Upper lobe of left lung (tissue), 6 donors: ENCODE measurements around the gene SPEM3. TPM values are rescaled to one million over a fixed set of nuclear protein-coding genes. Genes with fewer than 3 reads are reported as not detected.

Experiments used
- ATAC-seq, 2 donors: fragments of 200-7000 bp; cut with Tn5 transposase; one replicate each; pipeline ENCODE4 v1.9.1; 2022; ENCODE audit warnings: mild to moderate bottlenecking in 2 of 2, moderate library complexity in 2 of 2; ENCODE audit not compliant: low FRiP score in 2 of 2
- DNase-seq, 2 donors: peaks; one replicate each; pipeline ENCODE4 v3.0.0-alpha.2; 2019 to 2020
- H3K27ac ChIP-seq, 4 donors: fragments of 200-600 bp; sonication (generic); one replicate each; pipeline ENCODE4 v1.5.1; 2016 to 2019
- H3K27me3 ChIP-seq, 4 donors: fragments of 200-600 bp; sonication (generic); one replicate each; pipeline ENCODE4 v1.5.1; 2017 to 2019
- H3K36me3 ChIP-seq, 4 donors: fragments of 200-600 bp; sonication (generic); one replicate each; pipeline ENCODE4 v1.5.1; 2016 to 2019
- H3K4me1 ChIP-seq, 4 donors: fragments of 200-600 bp; sonication (generic); one replicate each; pipeline ENCODE4 v1.5.1; 2018 to 2019
- H3K4me3 ChIP-seq, 4 donors: fragments of 200-600 bp; sonication (generic); one replicate each; pipeline ENCODE4 v1.5.1; 2017 to 2019; ENCODE audit warnings: mild to moderate bottlenecking in 2 of 4, moderate library complexity in 1 of 4
- H3K9me3 ChIP-seq, 4 donors: fragments of 200-600 bp; sonication (generic); one replicate each; pipeline ENCODE4 v1.5.1; 2018 to 2019
- CTCF ChIP-seq, 6 experiments: fragments of 450-650 bp in 4 of 6; fragments of 200-600 bp in 2 of 6; sonication (generic) in 2 of 6; IDR thresholded peaks; one replicate each; pipeline ENCODE4 v1.5.1; 2016 to 2019; ENCODE audit warnings: antibody characterized with exemption in 6 of 6
- EP300 ChIP-seq, 4 donors: sonication (generic); formaldehyde crosslinking; IDR thresholded peaks; one replicate each; pipeline ENCODE4 v1.5.1; 2017; ENCODE audit warnings: antibody characterized with exemption in 4 of 4, control low read depth in 2 of 4
- POLR2A ChIP-seq, 4 donors: fragments of 450-650 bp; IDR thresholded peaks; one replicate each; pipeline ENCODE4 v1.5.1; 2016 to 2017; ENCODE audit warnings: antibody characterized with exemption in 4 of 4, mild to moderate bottlenecking in 2 of 4
- POLR2AphosphoS5 ChIP-seq, 2 donors: sonication (generic); formaldehyde crosslinking; IDR thresholded peaks; one replicate each; pipeline ENCODE4 v1.5.1; 2017; ENCODE audit warnings: antibody characterized with exemption in 2 of 2
- WGBS, 2 donors: methylation state at CpG; one replicate each; pipeline ENCODE4 v1.1.5; 2017 to 2018; 5-methylcytosine and 5-hydroxymethylcytosine counted together
- total RNA-seq, 6 donors: library from RNA; depleted of rRNA in 4 of 6; stranded (reverse); fragments of >200 nt in 4 of 6; gene quantifications; one replicate each; pipeline versions ENCODE4 v1.1.0 to v1.2.1, GENCODE V29; 2016 to 2021
- donor health status: DM: no; HTN: no; CAD: no; lungs with moderate emphysema.
- donor health status: DM: no; HTN: yes; CAD: no; lungs with severe emphysema.

The SPEM3 gene
- total RNA-seq, 6 donors from 2014 or later: not detected

GRCh38 chr17:7465597-7466275 lies 37.1 kb downstream of the SPEM3 start:
- Histone ChIP-seq H3K9me3 (no peaks in the 10 kb centered on the region), H3K27ac (peak overlapping the region; percentile 61 to 75 (median 71)), H3K27me3 (no peaks in the 10 kb centered on the region), H3K4me1 (peaks cover 20 to 39% (median 32%) of the 10 kb centered on the region in 4 donors), H3K4me3 (no peak overlapping the region), H3K36me3 (peaks cover 4 to 40% (median 31%) of the 10 kb centered on the region in 4 donors)
- 63 to 86% methylated on average over 10 to 28 of the region's 33 CpGs for WGBS, 2 donors
- TF ChIP-seq EP300 (IDR thresholded peaks at IDR 0.05) (no peak), POLR2AphosphoS5 (IDR thresholded peaks at IDR 0.05) (no peak), POLR2A (IDR thresholded peaks at IDR 0.05) (no peak), CTCF (IDR thresholded peaks at IDR 0.05) (no peak)
- DNase-seq (peak; percentile 71 to 83), ATAC-seq (peak in 1 of 2 donors; percentile 44)

- Histone ChIP-seq H3K9me3 (no peaks in the 10 kb centered on the region), H3K4me1 (peaks cover 24 to 40% (median 32%) of the 10 kb centered on the region in 4 donors), H3K27ac (peak overlapping the region; percentile 61 to 75 (median 71)), H3K27me3 (no peaks in the 10 kb centered on the region), H3K36me3 (peaks cover 4 to 40% (median 31%) of the 10 kb centered on the region in 4 donors), H3K4me3 (no peak overlapping the region)
- WGBS, 2 donors: 80 to 83% methylated on average over 9 of the region's 9 CpGs
- ATAC-seq: no peak
- DNase-seq: no peak
- TF ChIP-seq EP300 (IDR thresholded peaks at IDR 0.05) (no peak), POLR2A (IDR thresholded peaks at IDR 0.05) (peak in 1 of 4 donors; percentile 2)
Measured at GRCh38 chr17:7466318-7466638, 37.6 kb downstream of the SPEM3 start.

GRCh38 chr17:7466639-7467341 lies 38.1 kb downstream of the SPEM3 start:
- Histone ChIP-seq H3K9me3 (no peaks in the 10 kb centered on the region), H3K27ac (peak overlapping the region; percentile 61 to 75 (median 71)), H3K36me3 (peaks cover 4 to 40% (median 31%) of the 10 kb centered on the region in 4 donors), H3K27me3 (no peaks in the 10 kb centered on the region), H3K4me1 (peaks cover 25 to 42% (median 36%) of the 10 kb centered on the region in 4 donors), H3K4me3 (no peak overlapping the region)
- DNase-seq (peak in 1 of 2 donors; percentile 58), ATAC-seq (peak; percentile 9 to 58)
- TF ChIP-seq POLR2A (IDR thresholded peaks at IDR 0.05) (peak in 1 of 4 donors; percentile 3), EP300 (IDR thresholded peaks at IDR 0.05) (no peak), POLR2AphosphoS5 (IDR thresholded peaks at IDR 0.05) (peak in 1 of 2 donors; percentile 52), CTCF (IDR thresholded peaks at IDR 0.05) (no peak)
- 65 to 79% methylated on average over 16 of the region's 16 CpGs for WGBS, 2 donors

- TF ChIP-seq CTCF (IDR thresholded peaks at IDR 0.05) (no peak), POLR2A (IDR thresholded peaks at IDR 0.05) (no peak), EP300 (IDR thresholded peaks at IDR 0.05) (no peak), POLR2AphosphoS5 (IDR thresholded peaks at IDR 0.05) (no peak)
- no peak for ATAC-seq
- peak overlapping the region; percentile 61 to 75 (median 71) for H3K27ac ChIP-seq
- DNase-seq: no peak
- H3K36me3 ChIP-seq: peaks cover 2 to 36% (median 27%) of the 10 kb centered on the region in 4 donors
- no peaks in the 10 kb centered on the region for H3K27me3 ChIP-seq
- no peak overlapping the region for H3K4me3 ChIP-seq
- no peaks in the 10 kb centered on the region for H3K9me3 ChIP-seq
- WGBS, 2 donors: 83 to 88% methylated on average over 2 to 3 of the region's 3 CpGs
- H3K4me1 ChIP-seq: peaks cover 25 to 49% (median 41%) of the 10 kb centered on the region in 4 donors
Measured at GRCh38 chr17:7467498-7467897, 38.8 kb downstream of the SPEM3 start.

GRCh38 chr17:7468290-7468689 lies 39.6 kb downstream of the SPEM3 start:
- H3K4me3 ChIP-seq: no peak overlapping the region
- ATAC-seq: no peak
- peaks cover 25 to 52% (median 41%) of the 10 kb centered on the region in 4 donors for H3K4me1 ChIP-seq
- no peak overlapping the region for H3K27ac ChIP-seq
- H3K36me3 ChIP-seq: peaks cover 0 to 28% (median 19%) of the 10 kb centered on the region in 4 donors
- DNase-seq: no peak
- no peaks in the 10 kb centered on the region for H3K9me3 ChIP-seq
- 88 to 98% methylated on average over 11 of the region's 11 CpGs for WGBS, 2 donors
- TF ChIP-seq CTCF (IDR thresholded peaks at IDR 0.05) (no peak), POLR2A (IDR thresholded peaks at IDR 0.05) (no peak), EP300 (IDR thresholded peaks at IDR 0.05) (no peak), POLR2AphosphoS5 (IDR thresholded peaks at IDR 0.05) (no peak)
- no peaks in the 10 kb centered on the region for H3K27me3 ChIP-seq
